ENCODE measurements around the gene MAST4. TPM values are rescaled to one million over a fixed set of nuclear protein-coding genes. Genes with fewer than 3 reads are reported as not detected.

The MAST4 gene
- total and polyA plus RNA-seq, 2 of the 8 experiments (the other 6 are each of a cell fraction or from before 2014, with no cell fraction given): 1.5 to 2.6 TPM

- TF ChIP-seq CHD7 (IDR thresholded peaks at IDR 0.05; ENCODE audit: insufficient replicate concordance, low read length) (no peak), CBX5 (IDR thresholded peaks at IDR 0.05; ENCODE audit: low read depth, low read length) (no peak), TAF7 (optimal IDR thresholded peaks at IDR 0.05; ENCODE audit: borderline replicate concordance, low read depth, low read length) (no peak), ZNF274 (IDR thresholded peaks at IDR 0.05; ENCODE audit: borderline replicate concordance, extremely low read depth, low read length) (no peak), ATF3 (IDR thresholded peaks at IDR 0.05; ENCODE audit: insufficient read depth, low read depth, low read length) (no peak)
Measured at GRCh38 chr5:67095346-67096171, 499.4 kb downstream of the MAST4 start (continued).

Measured in H1 (cell line).